Progenitor cell of endocrine pancreas (in vitro differentiated cells): ENCODE results near the gene DENND4B. TPM values are rescaled to one million over a fixed set of nuclear protein-coding genes. Genes with fewer than 3 reads are reported as not detected.

Experiments
- DNase-seq: peaks from one replicate; pipeline ENCODE4 v3.0.0; 2021; ENCODE audit warnings: low spot score; ENCODE audit not compliant: unreplicated experiment
- H3K27ac Mint-ChIP-seq: 2 replicates; pipeline ENCODE4 v1.8.0; 2021; ENCODE audit warnings: mild to moderate bottlenecking, moderate library complexity, mixed read lengths
- H3K27me3 Mint-ChIP-seq: 2 replicates; pipeline ENCODE4 v1.8.0; 2021; ENCODE audit warnings: mixed read lengths
- H3K36me3 Mint-ChIP-seq: 2 replicates; pipeline ENCODE4 v1.8.0; 2022; ENCODE audit warnings: mixed read lengths; ENCODE audit not compliant: insufficient read depth
- H3K4me1 Mint-ChIP-seq: 2 replicates; pipeline ENCODE4 v1.8.0; 2021; ENCODE audit warnings: low read depth, mixed read lengths
- H3K4me3 Mint-ChIP-seq: 2 replicates; pipeline ENCODE4 v1.8.0; 2021; ENCODE audit warnings: low read depth, mild to moderate bottlenecking, moderate library complexity, mixed read lengths
- H3K9me3 Mint-ChIP-seq: 2 replicates; pipeline ENCODE4 v1.8.0; 2021; ENCODE audit warnings: low read depth, mixed read lengths
- total RNA-seq: library from RNA; stranded (reverse); gene quantifications from 2 replicates; pipeline ENCODE4 v1.2.1, GENCODE V29; 2021
- TF ChIP-seq, protein P1 (sequence below): fragments of 200-600 bp; sonication (generic); IDR thresholded peaks from one replicate; pipeline ENCODE4 v1.5.0; 2021; ENCODE audit warnings: antibody characterized with exemption, mild to moderate bottlenecking; ENCODE audit not compliant: unreplicated experiment

DENND4B gene
- total RNA-seq, 1 donor from 2014 or later = 93.4 TPM

DNA sequence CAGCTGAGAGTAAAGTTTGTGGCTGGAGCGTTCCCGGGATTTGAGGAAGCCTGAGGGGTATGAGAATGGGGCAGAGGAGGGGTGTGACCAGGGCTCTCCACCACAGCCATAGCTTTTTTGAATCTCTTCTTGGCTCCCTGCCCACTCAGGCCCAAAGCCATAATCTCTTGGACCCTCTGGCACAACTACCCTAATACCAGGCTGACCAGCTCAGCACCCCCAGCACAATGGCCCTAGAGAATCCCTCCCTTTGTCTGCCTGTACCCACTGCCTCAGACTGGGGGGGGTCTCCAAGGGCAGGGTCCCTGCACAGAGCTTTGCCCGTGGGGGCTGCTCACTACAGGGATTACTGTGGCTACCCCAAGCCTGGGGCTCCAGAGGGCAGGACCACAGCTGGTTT, 7.5 kb downstream of the DENND4B start:
- H3K4me3 Mint-ChIP-seq = no peak overlapping the region
- no peaks in the 10 kb centered on the region for H3K27me3 Mint-ChIP-seq
- no peak for DNase-seq
- no peak overlapping the region for H3K27ac Mint-ChIP-seq
- H3K36me3 Mint-ChIP-seq = peaks cover 6% of the 10 kb centered on the region
- no peaks in the 10 kb centered on the region for H3K4me1 Mint-ChIP-seq
- no peaks in the 10 kb centered on the region for H3K9me3 Mint-ChIP-seq
- TF ChIP-seq, protein P1, sequence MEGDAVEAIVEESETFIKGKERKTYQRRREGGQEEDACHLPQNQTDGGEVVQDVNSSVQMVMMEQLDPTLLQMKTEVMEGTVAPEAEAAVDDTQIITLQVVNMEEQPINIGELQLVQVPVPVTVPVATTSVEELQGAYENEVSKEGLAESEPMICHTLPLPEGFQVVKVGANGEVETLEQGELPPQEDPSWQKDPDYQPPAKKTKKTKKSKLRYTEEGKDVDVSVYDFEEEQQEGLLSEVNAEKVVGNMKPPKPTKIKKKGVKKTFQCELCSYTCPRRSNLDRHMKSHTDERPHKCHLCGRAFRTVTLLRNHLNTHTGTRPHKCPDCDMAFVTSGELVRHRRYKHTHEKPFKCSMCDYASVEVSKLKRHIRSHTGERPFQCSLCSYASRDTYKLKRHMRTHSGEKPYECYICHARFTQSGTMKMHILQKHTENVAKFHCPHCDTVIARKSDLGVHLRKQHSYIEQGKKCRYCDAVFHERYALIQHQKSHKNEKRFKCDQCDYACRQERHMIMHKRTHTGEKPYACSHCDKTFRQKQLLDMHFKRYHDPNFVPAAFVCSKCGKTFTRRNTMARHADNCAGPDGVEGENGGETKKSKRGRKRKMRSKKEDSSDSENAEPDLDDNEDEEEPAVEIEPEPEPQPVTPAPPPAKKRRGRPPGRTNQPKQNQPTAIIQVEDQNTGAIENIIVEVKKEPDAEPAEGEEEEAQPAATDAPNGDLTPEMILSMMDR = no peak

DNA sequence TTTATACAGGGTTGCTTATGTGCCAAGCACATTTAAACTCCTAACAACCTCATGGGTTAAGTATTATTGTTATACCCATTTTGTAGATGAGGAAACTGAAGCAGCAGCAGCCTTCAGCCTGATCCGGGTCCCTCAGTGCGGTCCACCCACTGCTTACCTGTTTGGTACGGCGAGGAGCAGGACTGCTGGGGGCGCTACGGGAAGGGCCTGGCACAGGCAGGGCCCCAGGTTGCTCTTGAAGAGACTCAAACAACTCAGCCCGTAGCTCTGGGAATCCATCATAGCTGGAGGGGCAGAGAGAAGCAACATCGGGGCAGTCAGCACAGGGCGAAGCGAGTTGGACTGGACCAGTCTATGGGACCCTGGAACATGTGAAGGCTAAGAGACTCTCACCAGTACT, 9.2 kb downstream of the DENND4B start:
- no peaks in the 10 kb centered on the region for H3K4me1 Mint-ChIP-seq
- no peaks in the 10 kb centered on the region for H3K9me3 Mint-ChIP-seq
- TF ChIP-seq, protein P1 = no peak
- H3K4me3 Mint-ChIP-seq = no peak overlapping the region
- no peaks in the 10 kb centered on the region for H3K27me3 Mint-ChIP-seq
- no peak overlapping the region for H3K27ac Mint-ChIP-seq
- peaks cover 6% of the 10 kb centered on the region for H3K36me3 Mint-ChIP-seq
- no peak for DNase-seq

DNA sequence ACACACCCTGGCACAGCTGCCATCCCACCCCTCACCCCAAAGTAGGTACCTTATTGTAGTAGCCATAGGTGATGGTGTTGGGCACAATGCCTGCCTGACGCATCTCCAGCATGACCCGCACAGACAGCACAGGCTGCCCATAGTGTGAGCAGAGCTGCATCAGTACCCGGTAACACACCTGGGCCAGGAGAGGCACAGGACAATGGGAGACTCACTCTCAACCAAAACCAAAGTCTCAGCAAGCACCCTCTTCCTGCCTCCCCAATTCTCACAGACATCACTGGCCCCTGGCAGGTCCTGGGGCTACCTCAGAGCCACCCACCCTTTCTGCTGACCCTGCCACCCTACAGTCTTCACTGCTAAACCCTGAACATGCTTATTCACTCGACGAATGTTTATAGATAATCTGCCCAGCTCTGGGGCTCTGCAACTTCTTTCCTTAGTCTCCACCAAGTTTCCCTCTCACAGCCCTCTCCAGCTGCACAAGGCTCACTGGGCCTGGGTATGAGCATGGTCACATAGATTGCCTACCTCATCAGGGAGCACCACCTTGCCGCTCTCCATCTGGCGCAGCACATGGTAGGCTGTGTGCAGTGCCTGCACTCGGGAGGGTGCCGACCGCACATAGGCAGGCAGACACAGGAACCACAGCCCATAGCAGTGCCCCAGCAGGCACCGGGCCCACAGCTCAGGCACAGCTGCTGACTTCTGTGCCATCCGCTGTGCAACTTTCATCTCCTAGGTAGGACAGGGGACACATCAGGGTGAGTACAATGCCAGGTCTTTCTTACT, 10.3 kb downstream of the DENND4B start:
- no peaks in the 10 kb centered on the region for H3K4me1 Mint-ChIP-seq
- no peak overlapping the region for H3K27ac Mint-ChIP-seq
- H3K27me3 Mint-ChIP-seq = no peaks in the 10 kb centered on the region
- TF ChIP-seq, protein P1 = no peak
- no peak for DNase-seq
- H3K9me3 Mint-ChIP-seq = no peaks in the 10 kb centered on the region
- no peak overlapping the region for H3K4me3 Mint-ChIP-seq
- H3K36me3 Mint-ChIP-seq = peaks cover 6% of the 10 kb centered on the region

DNA sequence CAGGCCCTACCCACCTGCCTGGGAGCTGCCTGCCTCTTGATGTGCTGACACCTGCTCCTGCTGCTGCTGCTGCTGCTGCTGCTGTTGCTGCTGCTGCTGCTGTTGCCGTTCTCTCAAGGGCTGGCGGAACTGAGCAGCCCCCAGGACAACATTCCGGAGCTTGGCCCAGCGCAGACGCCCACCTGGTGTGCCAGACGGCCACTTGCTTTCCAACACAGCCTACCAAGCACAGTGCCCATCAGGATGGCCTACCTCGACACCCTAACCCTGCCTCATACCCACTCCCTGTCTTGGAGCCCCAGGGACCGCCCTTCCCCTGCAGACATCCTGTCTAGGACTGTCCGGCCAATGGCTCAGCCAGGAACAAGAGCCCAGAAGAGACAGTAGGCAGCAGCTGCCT, 11.8 kb downstream of the DENND4B start:
- Mint-ChIP-seq H3K27me3 (no peaks in the 10 kb centered on the region), H3K4me1 (no peaks in the 10 kb centered on the region)

DNA sequence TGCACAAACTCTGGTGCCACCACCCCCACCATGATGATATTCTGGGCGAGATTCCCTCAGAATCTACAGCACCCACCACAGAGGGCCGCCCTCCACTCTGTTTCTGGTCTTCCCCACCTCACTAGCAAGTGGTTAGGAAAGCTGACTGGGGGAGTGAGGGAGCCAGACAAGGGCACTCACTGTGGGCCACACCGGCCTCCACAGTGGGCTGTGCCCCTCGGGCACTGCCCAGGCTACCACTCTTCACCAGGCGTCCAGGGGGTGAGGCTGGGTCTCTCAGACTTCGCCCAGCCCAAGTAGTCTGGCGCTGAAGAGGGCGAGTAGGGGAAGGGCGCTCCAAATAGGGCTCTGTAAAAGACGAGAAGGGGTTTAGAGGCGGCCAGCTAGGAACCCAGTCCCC, 12.6 kb downstream of the DENND4B start:
- H3K9me3 Mint-ChIP-seq = no peaks in the 10 kb centered on the region
- no peak overlapping the region for H3K4me3 Mint-ChIP-seq
- H3K27me3 Mint-ChIP-seq = no peaks in the 10 kb centered on the region
- no peaks in the 10 kb centered on the region for H3K4me1 Mint-ChIP-seq
- DNase-seq = no peak
- TF ChIP-seq, protein P1 = no peak
- no peak overlapping the region for H3K27ac Mint-ChIP-seq
- peaks cover 6% of the 10 kb centered on the region for H3K36me3 Mint-ChIP-seq

More for the DNA sequence above, 11.8 kb downstream of the DENND4B start:
- H3K36me3 Mint-ChIP-seq = peaks cover 6% of the 10 kb centered on the region
- no peak overlapping the region for H3K4me3 Mint-ChIP-seq
- H3K9me3 Mint-ChIP-seq = no peaks in the 10 kb centered on the region
- no peak overlapping the region for H3K27ac Mint-ChIP-seq
- DNase-seq = no peak
- TF ChIP-seq, protein P1 = no peak
